ENCODE data around the gene DUSP21.

Gene DUSP21

DNA sequence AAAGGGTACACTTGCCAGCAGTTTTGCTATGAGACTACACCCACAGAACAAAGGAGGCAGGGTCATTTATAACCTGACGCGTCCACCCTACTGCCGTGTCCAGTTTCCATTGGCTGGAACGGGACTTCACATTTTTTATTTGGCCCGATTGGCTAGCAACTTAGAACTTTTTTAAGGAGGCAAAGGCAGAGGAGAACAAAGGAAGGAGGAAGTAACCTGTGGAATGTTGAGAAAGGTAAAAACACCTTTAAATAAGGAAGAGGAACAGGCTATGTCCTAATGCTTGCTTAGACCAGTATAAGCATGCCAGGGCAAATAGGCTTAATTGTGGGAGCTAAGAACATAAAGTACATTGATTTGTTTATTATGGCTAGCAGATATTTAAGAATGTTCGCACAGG, 47.8 kb downstream of the DUSP21 start:
- TF ChIP-seq, protein P1, sequence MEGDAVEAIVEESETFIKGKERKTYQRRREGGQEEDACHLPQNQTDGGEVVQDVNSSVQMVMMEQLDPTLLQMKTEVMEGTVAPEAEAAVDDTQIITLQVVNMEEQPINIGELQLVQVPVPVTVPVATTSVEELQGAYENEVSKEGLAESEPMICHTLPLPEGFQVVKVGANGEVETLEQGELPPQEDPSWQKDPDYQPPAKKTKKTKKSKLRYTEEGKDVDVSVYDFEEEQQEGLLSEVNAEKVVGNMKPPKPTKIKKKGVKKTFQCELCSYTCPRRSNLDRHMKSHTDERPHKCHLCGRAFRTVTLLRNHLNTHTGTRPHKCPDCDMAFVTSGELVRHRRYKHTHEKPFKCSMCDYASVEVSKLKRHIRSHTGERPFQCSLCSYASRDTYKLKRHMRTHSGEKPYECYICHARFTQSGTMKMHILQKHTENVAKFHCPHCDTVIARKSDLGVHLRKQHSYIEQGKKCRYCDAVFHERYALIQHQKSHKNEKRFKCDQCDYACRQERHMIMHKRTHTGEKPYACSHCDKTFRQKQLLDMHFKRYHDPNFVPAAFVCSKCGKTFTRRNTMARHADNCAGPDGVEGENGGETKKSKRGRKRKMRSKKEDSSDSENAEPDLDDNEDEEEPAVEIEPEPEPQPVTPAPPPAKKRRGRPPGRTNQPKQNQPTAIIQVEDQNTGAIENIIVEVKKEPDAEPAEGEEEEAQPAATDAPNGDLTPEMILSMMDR (conservative IDR thresholded peaks at IDR 0.05; ENCODE audit: control insufficient read depth, insufficient read depth, low read depth, low read length): no peak

More for the DNA sequence above, 47.8 kb downstream of the DUSP21 start:
- H3K4me3 ChIP-seq (ENCODE audit: control insufficient read depth, low read depth, low read length): no peak overlapping the region
- DNase-seq (ENCODE audit: low read depth): no peak
